ENCODE measurements around the gene SDK1.

- TF ChIP-seq REST (IDR thresholded peaks at IDR 0.05; ENCODE audit: unreplicated experiment) (no peak), EZH2 (IDR thresholded peaks at IDR 0.05; ENCODE audit: low read depth, unreplicated experiment) (no peak), CTCF (conservative IDR thresholded peaks at IDR 0.05; ENCODE audit: low read depth in 2 of 2) (no peak), EZH2phosphoT487 (IDR thresholded peaks at IDR 0.05; ENCODE audit: unreplicated experiment) (no peak), CREB1 (CRISPR knock-in tag; IDR thresholded peaks at IDR 0.05; ENCODE audit: low read depth) (no peak), JUNB (IDR thresholded peaks at IDR 0.05; ENCODE audit: unreplicated experiment) (no peak), POLR2AphosphoS5 (IDR thresholded peaks at IDR 0.05; ENCODE audit: low read depth) (no peak), ZNF331 (CRISPR knock-in tag; IDR thresholded peaks at IDR 0.05; ENCODE audit: low read depth) (no peak), ETS1 (IDR thresholded peaks at IDR 0.05) (no peak), NANOG (IDR thresholded peaks at IDR 0.05; ENCODE audit: borderline replicate concordance) (no peak)
Observed at GRCh38 chr7:4022265-4022664, 721.2 kb downstream of the SDK1 start.

All from GM23338 (cell line).